GM12878 (cell line): ENCODE data around the gene CASS4. TPM values are rescaled to one million over a fixed set of nuclear protein-coding genes. Genes with fewer than 3 reads are reported as not detected.

Experiments used
- ATAC-seq: fragments of 200-7000 bp; cut with Tn5 transposase; 3 replicates; pipeline ENCODE4 v1.9.1; 2020; ENCODE audit warnings: mild to moderate bottlenecking, moderate library complexity
- BruUV-seq: library from RNA; stranded (reverse); fragments of 400-500 nt; replicated peaks from 2 replicates; lab custom pipeline; 2021; lab: Mats Ljungman, UMichigan
- CTCF ChIA-PET: fragments of 300-600 bp; sonication (Branson Sonifier 250); formaldehyde crosslinking; extraction: SDS; loops from one replicate; lab custom pipeline; 2021; ENCODE audit warnings: inconsistent platforms; lab: Yijun Ruan, JAX
- POLR2A ChIA-PET: fragments of 350-600 bp; formaldehyde crosslinking; extraction: SDS; loops from one replicate; lab custom pipeline; 2021; ENCODE audit warnings: inconsistent platforms; lab: Charles Lee
- RAD21 ChIA-PET: fragments of 300-600 bp; sonication (Branson Sonifier 250); formaldehyde crosslinking; loops from one replicate; lab custom pipeline; 2023; ENCODE audit warnings: antibody characterized with exemption; ENCODE audit not compliant: unreplicated experiment; lab: Charles Lee
- SMC1A ChIA-PET: fragments of 300-600 bp; sonication (Branson Sonifier 250); formaldehyde crosslinking; loops from one replicate; lab custom pipeline; 2023; ENCODE audit not compliant: unreplicated experiment, uncharacterized antibody; lab: Charles Lee
- DNase-seq: peaks from one replicate; pipeline ENCODE4 v3.0.0-alpha.2; 2011; ENCODE audit warnings: low read depth, low spot score
- FAIRE-seq: peaks from 3 replicates; lab custom pipeline; 2011; peaks lifted over from hg19 to GRCh38; lab: Jason Lieb, UNC
- H2AFZ ChIP-seq: 2 replicates; pipeline ENCODE4 v1.6.0; 2011; ENCODE audit warnings: low read depth, low read length, control low read depth; ENCODE audit not compliant: control insufficient read depth
- H3K27ac ChIP-seq: 2 replicates; pipeline ENCODE4 v1.5.1; 2011; ENCODE audit warnings: control low read depth; ENCODE audit not compliant: control insufficient read depth, insufficient read depth
- H3K27me3 ChIP-seq, 2 experiments: replicated peaks in 1 of 2; 2 replicates each; pipeline versions ENCODE4 v1.6.0 to v1.6.1; 2011; ENCODE audit warnings: low read length in 1 of 2; ENCODE audit not compliant: control insufficient read depth in 2 of 2, insufficient read depth in 2 of 2
- H3K36me3 ChIP-seq, 2 experiments: 2 replicates each; pipeline ENCODE4 v1.5.1; 2011; ENCODE audit warnings: low read length in 1 of 2; ENCODE audit not compliant: control insufficient read depth in 2 of 2, insufficient read depth in 2 of 2
- H3K4me1 ChIP-seq: 2 replicates; pipeline ENCODE4 v1.6.1; 2011; ENCODE audit warnings: mild to moderate bottlenecking, low read length, moderate library complexity, mixed read lengths; ENCODE audit not compliant: control insufficient read depth, insufficient read depth
- H3K4me2 ChIP-seq: 2 replicates; pipeline ENCODE4 v1.6.0; 2011; ENCODE audit warnings: control low read depth; ENCODE audit not compliant: control insufficient read depth, insufficient read depth
- H3K4me3 ChIP-seq: fragments of 200-600 bp; sonication (generic); 2 replicates; pipeline ENCODE4 v1.5.1; 2016
- H3K79me2 ChIP-seq: 2 replicates; pipeline ENCODE4 v1.6.0; 2011; ENCODE audit warnings: low read length; ENCODE audit not compliant: control insufficient read depth, insufficient read depth
- H3K9ac ChIP-seq: 2 replicates; pipeline ENCODE4 v1.8.0; 2011; ENCODE audit warnings: low read length, control low read depth, mixed read lengths; ENCODE audit not compliant: control insufficient read depth, insufficient read depth
- H3K9me3 ChIP-seq: replicated peaks from 3 replicates; pipeline ENCODE4 v1.5.1; 2011; ENCODE audit warnings: mild to moderate bottlenecking, low read length; ENCODE audit not compliant: control insufficient read depth, insufficient read depth
- H4K20me1 ChIP-seq: 2 replicates; pipeline ENCODE4 v1.6.0; 2011; ENCODE audit not compliant: control insufficient read depth, insufficient read depth
- E4F1 ChIP-seq: fragments of 450-650 bp; IDR thresholded peaks from 2 replicates; pipeline ENCODE4 v1.6.1; 2018; ENCODE audit warnings: borderline replicate concordance, mild to moderate bottlenecking; ENCODE audit not compliant: partially characterized antibody
- FOS ChIP-seq: IDR thresholded peaks from 3 replicates; pipeline ENCODE4 v1.6.1; 2011; ENCODE audit warnings: borderline replicate concordance; ENCODE audit not compliant: insufficient read length; ENCODE audit errors: extremely low read depth
- GATAD2B ChIP-seq: fragments of 450-650 bp; conservative IDR thresholded peaks from 2 replicates; pipeline ENCODE4 v1.6.1; 2017; ENCODE audit warnings: low read depth, mild to moderate bottlenecking, moderate library complexity
- HCFC1 ChIP-seq: fragments of 150-350 bp; IDR thresholded peaks from 2 replicates; pipeline ENCODE4 v1.6.1; 2014; ENCODE audit warnings: low read length
- HSF1 ChIP-seq: fragments of 150-350 bp; IDR thresholded peaks from 2 replicates; pipeline ENCODE4 v1.6.1; 2014; ENCODE audit warnings: mild to moderate bottlenecking, low read depth, low read length
- MEF2B ChIP-seq: fragments of 450-650 bp; IDR thresholded peaks from 2 replicates; pipeline ENCODE4 v1.6.1; 2018; ENCODE audit warnings: mild to moderate bottlenecking, moderate library complexity; ENCODE audit not compliant: partially characterized antibody, poor library complexity, severe bottlenecking
- NR2C1 ChIP-seq: fragments of 450-650 bp; IDR thresholded peaks from 2 replicates; pipeline ENCODE4 v1.6.1; 2017; ENCODE audit warnings: antibody characterized with exemption, mild to moderate bottlenecking, moderate library complexity
- PBX3 ChIP-seq: IDR thresholded peaks from 2 replicates; pipeline ENCODE4 v1.6.1; 2011; ENCODE audit warnings: mild to moderate bottlenecking, low read depth, low read length, moderate library complexity; ENCODE audit not compliant: insufficient replicate concordance
- POU2F2 ChIP-seq: IDR thresholded peaks from 3 replicates; pipeline ENCODE4 v1.6.1; 2011; ENCODE audit warnings: low read depth, mild to moderate bottlenecking, low read length, borderline replicate concordance
- RFX5 ChIP-seq: IDR thresholded peaks from 2 replicates; pipeline ENCODE4 v1.6.1; 2011; ENCODE audit warnings: low read depth, low read length, improper control_type of control experiment
- SMAD1 ChIP-seq: fragments of 450-650 bp; IDR thresholded peaks from 2 replicates; pipeline ENCODE4 v1.6.1; 2018; ENCODE audit warnings: mild to moderate bottlenecking, low read depth; ENCODE audit not compliant: partially characterized antibody
- SMC3 ChIP-seq: IDR thresholded peaks from 2 replicates; pipeline ENCODE4 v1.6.1; 2011; ENCODE audit warnings: low read length, improper control_type of control experiment, borderline replicate concordance
- TARDBP ChIP-seq: IDR thresholded peaks from 2 replicates; pipeline ENCODE4 v1.6.1; 2016; ENCODE audit warnings: borderline replicate concordance
- WRNIP1 ChIP-seq: IDR thresholded peaks from 2 replicates; pipeline ENCODE4 v1.6.1; 2011; ENCODE audit warnings: low read depth, low read length, improper control_type of control experiment, borderline replicate concordance
- YY1 ChIP-seq: IDR thresholded peaks from 2 replicates; pipeline ENCODE4 v1.6.1; 2011; ENCODE audit warnings: low read depth, mild to moderate bottlenecking, low read length
- ZBTB40 ChIP-seq: fragments of 450-650 bp; IDR thresholded peaks from 2 replicates; pipeline ENCODE4 v1.6.1; 2016; ENCODE audit warnings: mild to moderate bottlenecking, moderate library complexity, borderline replicate concordance
- WGBS: methylation state at CpG from one replicate; pipeline ENCODE4 v1.1.6; 2016; ENCODE audit warnings: low lambda C conversion rate; ENCODE audit not compliant: insufficient replicate concordance, insufficient coverage; ENCODE audit errors: missing lambda C conversion rate; 5-methylcytosine and 5-hydroxymethylcytosine counted together
- in situ Hi-C: fragments of 300-500 bp; cut with MboI; formaldehyde crosslinking; loops from 9 replicates; pipeline ENCODE4 v1.14.3; 2018; ENCODE audit warnings: mixed read lengths
- intact Hi-C: fragments of 100-400 bp; cut with micrococcal nuclease; formaldehyde crosslinking; loops from one replicate; pipeline ENCODE4 v1.14.2; 2022; ENCODE audit not compliant: unreplicated experiment
- polyA plus RNA-seq, 11 experiments: library from polyadenylated mRNA; depleted of rRNA in 4 of 11; unstranded in 6 of 11; stranded (reverse) in 5 of 11; fragments of >200 nt; fragmentation: Nextera tagmentation in 4 of 11; fragmentation: Illumina TruSeq in 1 of 11; extraction: Ambion mirVana in 4 of 11; extraction: Trizol in 1 of 11; gene quantifications; 1 replicate in 1 of 11; 2 replicates in 10 of 11; pipeline versions ENCODE4 v1.2.1 to v1.2.3, GENCODE V29; 2011 to 2016; ENCODE audit warnings: inconsistent platforms in 2 of 11, missing spikeins in 2 of 11, low read depth in 1 of 11
- total RNA-seq, 4 experiments: library from RNA; depleted of rRNA in 3 of 4; stranded (reverse); fragments of >200 nt in 3 of 4; fragmentation: Illumina TruSeq in 1 of 4; extraction: Trizol in 1 of 4; gene quantifications; 2 replicates each; pipeline versions ENCODE4 v1.2.1 to v1.2.3, GENCODE V29; 2013 to 2021

The CASS4 gene
- total and polyA plus RNA-seq, 10 of the 15 experiments (the other 5 are each of a cell fraction or from before 2014, with no cell fraction given) = 0.04 to 0.24 (median 0.11) TPM; not detected in 1

- WGBS = 71% methylated on average over 4 of the region's 4 CpGs
- Histone ChIP-seq H3K4me2 (no peak overlapping the region), H3K36me3 (no peaks in the 10 kb centered on the region), H3K27ac (no peak overlapping the region), H3K9me3 (no peaks in the 10 kb centered on the region), H4K20me1 (no peaks in the 10 kb centered on the region), H3K9ac (no peak overlapping the region), H3K27me3 (no peaks in the 10 kb centered on the region), H2AFZ (no peak overlapping the region), H3K4me1 (peaks cover 3% of the 10 kb centered on the region; the same call in 1 of the 2 replicates), H3K4me3 (no peak overlapping the region), H3K79me2 (no peaks in the 10 kb centered on the region)
- intact Hi-C loops = no loop called here
- in situ Hi-C loops = no loop called here
- ChIA-PET SMC1A (interaction anchor here (0.9 kb wide), 1 partner anchor 21 kb away, joined by 4 read pairs; no protein-coding TSS in a partner anchor), RAD21 (interaction anchor here (1.3 kb wide), 1 partner anchor 34 kb away, joined by 3 read pairs; no protein-coding TSS in a partner anchor), CTCF (no interaction called here), POLR2A (no interaction called here)
- no TSS peak for BruUV-seq
- FAIRE-seq = no peak
- no peak for DNase-seq
- ATAC-seq = no peak
- TF ChIP-seq E4F1 (no peak), TARDBP (no peak), SMC3 (no peak), PBX3 (no peak), YY1 (no peak), HCFC1 (no peak), SMAD1 (no peak), MEF2B (no peak), RFX5 (no peak), ZBTB40 (no peak), NR2C1 (no peak), WRNIP1 (no peak), GATAD2B (no peak), POU2F2 (no peak), HSF1 (no peak), FOS (no peak)
Measured at GRCh38 chr20:56417911-56418310, 5.9 kb downstream of the CASS4 start.
